Esophagus muscularis mucosa (tissue), 4 donors: ENCODE data around the gene EPHA4.

Source experiments
- CTCF ChIP-seq, 3 experiments: fragments of 200-600 bp in 2 of 3; fragments of 450-650 bp in 1 of 3; sonication (generic) in 2 of 3; IDR thresholded peaks; one replicate each; pipeline ENCODE4 v1.5.1; 2017 to 2019; ENCODE audit warnings: antibody characterized with exemption in 3 of 3, mild to moderate bottlenecking in 2 of 3, moderate library complexity in 1 of 3
- EP300 ChIP-seq: sonication (generic); formaldehyde crosslinking; IDR thresholded peaks from one replicate; pipeline ENCODE4 v1.6.1; 2017; ENCODE audit warnings: antibody characterized with exemption
- POLR2A ChIP-seq: fragments of 450-650 bp; IDR thresholded peaks from one replicate; pipeline ENCODE4 v1.6.1; 2017; ENCODE audit warnings: antibody characterized with exemption, moderate library complexity, mild to moderate bottlenecking, low read depth
- POLR2AphosphoS5 ChIP-seq, 2 donors: sonication (generic); formaldehyde crosslinking; IDR thresholded peaks; one replicate each; pipeline ENCODE4 v1.6.1; 2017; ENCODE audit warnings: antibody characterized with exemption in 2 of 2

- TF ChIP-seq CTCF (IDR thresholded peaks at IDR 0.05): no peak
- no peak for TF ChIP-seq POLR2A
- no peak for TF ChIP-seq POLR2AphosphoS5 (IDR thresholded peaks at IDR 0.05)
- TF ChIP-seq EP300: no peak
Observed at GRCh38 chr2:221614274-221614673, 42.2 kb upstream of the EPHA4 start.
